ENCODE data around the gene THEM4. TPM values are rescaled to one million over a fixed set of nuclear protein-coding genes. Genes with fewer than 3 reads are reported as not detected.
"Not testable (repeated sequence)": the region's sequence is repeated elsewhere in the genome, so short reads cannot be mapped to it uniquely, and the experiment has no call there.

THEM4 gene
- total RNA-seq, 2 donors from 2014 or later = 7.7 to 23.3 TPM

DNA sequence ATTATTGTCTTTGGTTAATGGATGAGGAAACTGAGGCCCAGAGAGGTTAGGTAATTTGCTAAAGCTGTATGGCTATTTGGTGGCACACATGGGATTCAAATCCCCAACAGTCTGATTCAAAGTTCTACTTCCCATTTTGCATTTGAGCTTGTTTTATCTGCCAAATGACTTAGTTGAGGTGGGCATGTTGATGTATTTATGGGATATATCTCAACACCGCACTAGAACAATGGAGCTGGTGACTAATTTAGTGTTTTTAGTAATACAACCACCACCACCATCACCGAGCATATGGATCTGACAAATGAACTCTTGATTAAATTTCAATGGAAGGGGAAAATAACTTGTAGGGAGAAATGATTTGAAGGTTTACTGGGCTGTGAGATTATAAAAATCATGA lies 26.8 kb downstream of the THEM4 start:
- TF ChIP-seq, protein P1, sequence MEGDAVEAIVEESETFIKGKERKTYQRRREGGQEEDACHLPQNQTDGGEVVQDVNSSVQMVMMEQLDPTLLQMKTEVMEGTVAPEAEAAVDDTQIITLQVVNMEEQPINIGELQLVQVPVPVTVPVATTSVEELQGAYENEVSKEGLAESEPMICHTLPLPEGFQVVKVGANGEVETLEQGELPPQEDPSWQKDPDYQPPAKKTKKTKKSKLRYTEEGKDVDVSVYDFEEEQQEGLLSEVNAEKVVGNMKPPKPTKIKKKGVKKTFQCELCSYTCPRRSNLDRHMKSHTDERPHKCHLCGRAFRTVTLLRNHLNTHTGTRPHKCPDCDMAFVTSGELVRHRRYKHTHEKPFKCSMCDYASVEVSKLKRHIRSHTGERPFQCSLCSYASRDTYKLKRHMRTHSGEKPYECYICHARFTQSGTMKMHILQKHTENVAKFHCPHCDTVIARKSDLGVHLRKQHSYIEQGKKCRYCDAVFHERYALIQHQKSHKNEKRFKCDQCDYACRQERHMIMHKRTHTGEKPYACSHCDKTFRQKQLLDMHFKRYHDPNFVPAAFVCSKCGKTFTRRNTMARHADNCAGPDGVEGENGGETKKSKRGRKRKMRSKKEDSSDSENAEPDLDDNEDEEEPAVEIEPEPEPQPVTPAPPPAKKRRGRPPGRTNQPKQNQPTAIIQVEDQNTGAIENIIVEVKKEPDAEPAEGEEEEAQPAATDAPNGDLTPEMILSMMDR (IDR thresholded peaks at IDR 0.05) = no peak
- no peaks in the 10 kb centered on the region for H3K4me1 ChIP-seq (ENCODE audit: control insufficient read depth in 1 of 2, low read depth in 2 of 2)
- no peaks in the 10 kb centered on the region for H3K36me3 ChIP-seq
- no peak overlapping the region for H3K27ac ChIP-seq
- no peak for ATAC-seq (ENCODE audit: insufficient number of reproducible peaks, low FRiP score, low read depth)
- no peak overlapping the region for H3K4me3 ChIP-seq
- no peak for DNase-seq (ENCODE audit: low spot score)
- no peaks in the 10 kb centered on the region for H3K9me3 ChIP-seq
- H3K27me3 ChIP-seq (replicated peaks; ENCODE audit: insufficient read depth) = no peaks in the 10 kb centered on the region

- H3K36me3 ChIP-seq = no peaks in the 10 kb centered on the region
- H3K27me3 ChIP-seq (replicated peaks; ENCODE audit: insufficient read depth) = no peaks in the 10 kb centered on the region
- ATAC-seq (ENCODE audit: insufficient number of reproducible peaks, low FRiP score, low read depth) = no peak
- H3K4me3 ChIP-seq = no peak overlapping the region
- no peaks in the 10 kb centered on the region for H3K9me3 ChIP-seq
- DNase-seq (ENCODE audit: low spot score) = no peak
- no peak overlapping the region for H3K27ac ChIP-seq
- H3K4me1 ChIP-seq (ENCODE audit: control insufficient read depth in 1 of 2, low read depth in 2 of 2) = no peaks in the 10 kb centered on the region
- TF ChIP-seq, protein P1 (IDR thresholded peaks at IDR 0.05) = no peak
These were observed 27.8 kb downstream of the THEM4 start for GRCh38 chr1:151881479-151881878.

DNA sequence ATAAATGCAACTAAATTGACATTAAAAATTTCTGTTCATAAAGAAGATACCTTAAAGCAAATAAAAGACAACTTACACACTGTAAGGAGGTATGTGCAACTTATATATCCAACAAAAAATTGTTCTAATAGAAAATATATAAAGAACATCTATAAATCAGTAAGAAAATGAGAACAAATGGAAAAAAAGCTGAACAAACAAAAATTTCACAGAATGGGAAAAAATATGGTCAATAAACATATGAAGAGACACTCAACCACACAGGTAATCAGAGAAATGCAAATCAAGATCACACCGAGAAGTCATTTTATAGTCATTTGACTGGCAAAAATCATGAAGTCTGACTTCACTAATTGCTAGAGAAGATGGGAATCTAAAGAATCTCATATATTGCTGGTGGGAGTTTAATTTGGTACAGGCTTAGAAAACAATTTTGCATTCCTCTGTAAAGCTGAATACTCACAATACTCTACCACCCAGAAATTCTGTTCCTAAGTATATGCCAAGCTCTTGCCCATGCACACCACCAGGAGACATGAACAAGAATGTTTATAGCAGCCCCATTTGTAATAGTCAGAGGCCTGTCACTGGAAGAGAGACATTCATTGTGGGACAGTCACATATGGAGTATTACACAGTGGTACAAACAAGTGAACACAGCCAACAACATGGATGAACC lies 33.8 kb downstream of the THEM4 start:
- ATAC-seq (ENCODE audit: insufficient number of reproducible peaks, low FRiP score, low read depth) = no peak
- DNase-seq (ENCODE audit: low spot score) = no peak
- no peak overlapping the region for H3K27ac ChIP-seq
- no peak overlapping the region for H3K4me3 ChIP-seq
- TF ChIP-seq, protein P1 (IDR thresholded peaks at IDR 0.05) = no peak
- no peaks in the 10 kb centered on the region for H3K4me1 ChIP-seq (ENCODE audit: control insufficient read depth in 1 of 2, low read depth in 2 of 2)
- no peaks in the 10 kb centered on the region for H3K27me3 ChIP-seq (replicated peaks; ENCODE audit: insufficient read depth)
- H3K9me3 ChIP-seq = no peaks in the 10 kb centered on the region
- H3K36me3 ChIP-seq = peaks cover 5% of the 10 kb centered on the region

GRCh38 chr1:151872776-151873175 lies 36.5 kb downstream of the THEM4 start:
- H3K4me1 ChIP-seq (ENCODE audit: control insufficient read depth in 1 of 2, low read depth in 2 of 2); DNase-seq (ENCODE audit: low spot score); H3K27ac ChIP-seq; H3K9me3 ChIP-seq; H3K4me3 ChIP-seq; ATAC-seq (ENCODE audit: insufficient number of reproducible peaks, low FRiP score, low read depth); H3K36me3 ChIP-seq; H3K27me3 ChIP-seq (replicated peaks; ENCODE audit: insufficient read depth): not testable (repeated sequence)

DNA sequence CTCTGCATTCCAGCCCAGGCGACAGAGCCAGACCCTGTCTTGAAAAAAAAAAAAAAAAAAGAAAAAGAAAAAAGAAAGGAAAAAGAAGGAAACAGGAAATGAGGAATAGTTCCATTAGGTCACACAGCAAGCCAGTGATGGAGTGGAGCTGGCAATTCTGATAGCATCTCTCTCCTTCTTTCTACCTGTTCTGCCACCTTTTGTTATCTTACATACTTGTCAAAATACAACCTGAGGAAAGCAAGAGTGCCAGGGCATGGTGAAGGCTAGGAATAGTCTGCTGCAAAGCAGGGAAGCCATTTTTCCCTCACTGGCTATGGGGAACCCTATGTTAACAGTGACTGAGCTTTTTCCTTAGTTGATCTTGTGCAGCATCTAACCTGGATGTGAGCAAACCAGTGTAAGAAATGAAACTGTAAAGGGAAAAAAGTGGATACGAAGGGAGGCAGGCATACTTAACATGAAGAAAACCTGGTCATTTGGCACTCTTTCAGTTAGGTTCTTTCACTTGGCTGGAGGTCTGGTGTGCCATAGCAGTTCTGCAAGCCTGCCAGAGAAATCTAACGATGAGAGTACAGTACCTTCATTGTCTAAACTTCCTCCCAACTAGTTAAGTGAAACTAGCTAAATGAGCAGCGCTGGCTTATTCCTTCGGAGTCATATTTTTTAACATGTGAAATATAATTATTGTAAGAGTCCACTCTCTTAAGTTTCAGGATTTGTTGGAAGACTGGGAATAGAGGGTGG lies 37.9 kb downstream of the THEM4 start:
- H3K9me3 ChIP-seq = no peaks in the 10 kb centered on the region
- H3K27ac ChIP-seq = no peak overlapping the region
- no peaks in the 10 kb centered on the region for H3K4me1 ChIP-seq (ENCODE audit: control insufficient read depth in 1 of 2, low read depth in 2 of 2)
- no peak overlapping the region for H3K4me3 ChIP-seq
- TF ChIP-seq, protein P1 (IDR thresholded peaks at IDR 0.05) = no peak
- H3K27me3 ChIP-seq (replicated peaks; ENCODE audit: insufficient read depth) = no peaks in the 10 kb centered on the region
- H3K36me3 ChIP-seq = peaks cover 5% of the 10 kb centered on the region
- ATAC-seq (ENCODE audit: insufficient number of reproducible peaks, low FRiP score, low read depth) (no peak), DNase-seq (ENCODE audit: low spot score) (no peak)
